22Rv1 (cell line): Measurements from ENCODE around the gene SPSB2.

Experiments used
- ZFX ChIP-seq: fragments of 450-650 bp; IDR thresholded peaks from 2 replicates; pipeline ENCODE4 v1.6.1; 2017; ENCODE audit warnings: antibody characterized with exemption, borderline replicate concordance
- TF ChIP-seq, protein P1 (sequence below): fragments of 450-650 bp; IDR thresholded peaks from 2 replicates; pipeline ENCODE4 v1.5.1; 2017; ENCODE audit warnings: mild to moderate bottlenecking

- TF ChIP-seq, protein P1, sequence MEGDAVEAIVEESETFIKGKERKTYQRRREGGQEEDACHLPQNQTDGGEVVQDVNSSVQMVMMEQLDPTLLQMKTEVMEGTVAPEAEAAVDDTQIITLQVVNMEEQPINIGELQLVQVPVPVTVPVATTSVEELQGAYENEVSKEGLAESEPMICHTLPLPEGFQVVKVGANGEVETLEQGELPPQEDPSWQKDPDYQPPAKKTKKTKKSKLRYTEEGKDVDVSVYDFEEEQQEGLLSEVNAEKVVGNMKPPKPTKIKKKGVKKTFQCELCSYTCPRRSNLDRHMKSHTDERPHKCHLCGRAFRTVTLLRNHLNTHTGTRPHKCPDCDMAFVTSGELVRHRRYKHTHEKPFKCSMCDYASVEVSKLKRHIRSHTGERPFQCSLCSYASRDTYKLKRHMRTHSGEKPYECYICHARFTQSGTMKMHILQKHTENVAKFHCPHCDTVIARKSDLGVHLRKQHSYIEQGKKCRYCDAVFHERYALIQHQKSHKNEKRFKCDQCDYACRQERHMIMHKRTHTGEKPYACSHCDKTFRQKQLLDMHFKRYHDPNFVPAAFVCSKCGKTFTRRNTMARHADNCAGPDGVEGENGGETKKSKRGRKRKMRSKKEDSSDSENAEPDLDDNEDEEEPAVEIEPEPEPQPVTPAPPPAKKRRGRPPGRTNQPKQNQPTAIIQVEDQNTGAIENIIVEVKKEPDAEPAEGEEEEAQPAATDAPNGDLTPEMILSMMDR: no peak
- no peak for TF ChIP-seq ZFX
These were observed 51.3 kb downstream of the SPSB2 start, which contains the start of gene GPR162 for GRCh38 chr12:6821591-6822425.
